GM19438 (cell line): ENCODE data around the gene LDLRAD3.
"Not testable (repeated sequence)": the region's sequence is repeated elsewhere in the genome, so short reads cannot be mapped to it uniquely, and the experiment has no call there.

Source experiments
- ATAC-seq: cut with Tn5 transposase; IDR thresholded peaks from one replicate; pipeline ENCODE4 v1.9.1; 2021; ENCODE audit warnings: low read depth; ENCODE audit not compliant: unreplicated experiment

LDLRAD3 gene

GRCh38 chr11:35943713-35944502, at the start of gene LDLRAD3:
TSS of gene LDLRAD3 (plus strand) at chr11:35944062. CDS start at chr11:35944099, 37 bp downstream.
- peak; percentile 71 for ATAC-seq

DNA sequence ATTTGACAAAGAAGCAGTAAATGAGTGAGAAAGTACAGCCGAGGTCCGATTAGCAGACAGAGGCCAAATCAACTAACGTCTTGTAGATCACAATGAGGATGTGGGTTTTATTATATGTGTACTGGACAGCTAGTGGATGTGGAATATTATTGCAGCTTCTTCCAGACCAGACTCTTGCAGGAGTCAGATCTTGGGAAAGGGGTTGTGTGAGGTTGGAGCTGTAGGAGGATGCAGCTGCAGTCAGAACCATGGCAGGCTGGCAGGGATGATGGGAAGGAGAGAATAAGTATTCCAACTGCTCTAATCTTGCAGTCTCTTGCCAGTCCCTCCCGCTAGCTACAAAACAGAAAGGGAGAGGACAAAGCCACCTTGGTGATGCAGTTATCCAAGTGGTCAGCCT, 46.8 kb upstream of the LDLRAD3 start:
- ATAC-seq, result no peak

- no peak for ATAC-seq
Measured at GRCh38 chr11:35902961-35903360, 40.9 kb upstream of the LDLRAD3 start.

DNA sequence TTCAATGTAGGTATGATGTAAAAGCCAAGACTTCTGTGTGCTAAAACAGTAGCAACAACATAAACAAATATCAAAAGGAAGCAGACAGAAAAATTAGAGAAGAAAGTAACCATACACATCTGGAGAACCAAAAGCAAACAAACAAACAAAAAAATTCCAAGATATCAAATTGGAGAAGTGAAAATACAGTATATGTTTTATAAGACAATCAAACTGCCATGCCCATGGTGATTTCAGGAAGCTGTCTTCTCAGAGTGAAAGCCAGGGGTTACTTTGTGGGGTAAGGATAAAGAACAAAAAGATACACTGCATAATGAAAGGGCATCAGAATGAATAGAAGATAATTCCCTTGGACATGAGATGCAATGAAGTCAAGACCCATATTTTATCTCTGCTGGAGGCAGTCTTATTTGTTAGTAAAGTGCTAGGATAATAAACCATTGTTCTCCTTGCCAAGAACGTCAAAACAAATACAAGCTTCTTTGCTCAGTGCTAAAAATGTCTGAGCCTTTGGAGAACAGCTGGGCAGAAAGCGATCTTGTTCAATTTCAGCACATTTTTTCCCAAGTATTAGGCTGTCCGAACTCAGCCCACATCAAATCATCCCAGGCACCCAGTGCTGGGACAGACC, 38.1 kb upstream of the LDLRAD3 start:
- no peak for ATAC-seq

DNA sequence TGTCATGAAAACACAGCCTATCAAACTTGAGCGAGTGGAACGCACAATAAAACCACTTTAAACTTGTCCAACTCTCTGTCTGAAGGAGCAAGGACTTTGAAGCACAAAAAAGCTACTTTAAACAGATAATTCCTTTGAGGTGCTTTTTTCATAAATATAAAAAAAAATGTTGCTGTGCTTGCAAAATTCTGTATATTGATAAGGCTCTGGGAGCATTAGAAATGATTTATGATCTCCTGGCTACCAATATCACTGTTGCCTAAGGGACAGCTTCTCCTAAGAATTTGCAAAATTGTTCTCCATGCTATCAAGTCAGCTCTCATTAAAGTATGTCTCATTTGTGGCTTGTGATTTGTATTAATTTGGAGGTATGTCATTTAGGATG, 37.6 kb upstream of the LDLRAD3 start:
- ATAC-seq, result no peak

DNA sequence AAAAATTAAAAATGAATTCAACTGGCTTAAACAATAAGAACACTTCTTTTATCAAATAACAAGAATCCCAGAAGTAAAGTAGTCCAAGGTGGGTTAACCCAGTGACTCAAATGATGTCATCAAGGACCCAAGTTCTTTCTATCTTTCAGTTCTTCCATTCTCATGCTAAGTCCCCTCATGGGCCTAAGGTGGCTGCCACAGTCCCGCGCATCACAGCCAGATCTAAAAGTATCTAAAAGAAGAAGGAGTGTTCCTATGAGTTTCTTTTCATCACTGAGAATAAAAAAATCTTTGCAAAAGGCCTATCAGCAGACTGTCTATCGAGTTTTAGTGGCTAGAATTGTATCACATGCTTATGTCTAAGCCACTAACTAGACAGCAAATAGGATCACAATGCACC, 37.2 kb upstream of the LDLRAD3 start:
- no peak for ATAC-seq

- ATAC-seq, result peak; percentile 73
Measured at GRCh38 chr11:35907648-35908431, 36.0 kb upstream of the LDLRAD3 start.

GRCh38 chr11:35908432-35908771, 35.5 kb upstream of the LDLRAD3 start:
- peak; percentile 10 for ATAC-seq

DNA sequence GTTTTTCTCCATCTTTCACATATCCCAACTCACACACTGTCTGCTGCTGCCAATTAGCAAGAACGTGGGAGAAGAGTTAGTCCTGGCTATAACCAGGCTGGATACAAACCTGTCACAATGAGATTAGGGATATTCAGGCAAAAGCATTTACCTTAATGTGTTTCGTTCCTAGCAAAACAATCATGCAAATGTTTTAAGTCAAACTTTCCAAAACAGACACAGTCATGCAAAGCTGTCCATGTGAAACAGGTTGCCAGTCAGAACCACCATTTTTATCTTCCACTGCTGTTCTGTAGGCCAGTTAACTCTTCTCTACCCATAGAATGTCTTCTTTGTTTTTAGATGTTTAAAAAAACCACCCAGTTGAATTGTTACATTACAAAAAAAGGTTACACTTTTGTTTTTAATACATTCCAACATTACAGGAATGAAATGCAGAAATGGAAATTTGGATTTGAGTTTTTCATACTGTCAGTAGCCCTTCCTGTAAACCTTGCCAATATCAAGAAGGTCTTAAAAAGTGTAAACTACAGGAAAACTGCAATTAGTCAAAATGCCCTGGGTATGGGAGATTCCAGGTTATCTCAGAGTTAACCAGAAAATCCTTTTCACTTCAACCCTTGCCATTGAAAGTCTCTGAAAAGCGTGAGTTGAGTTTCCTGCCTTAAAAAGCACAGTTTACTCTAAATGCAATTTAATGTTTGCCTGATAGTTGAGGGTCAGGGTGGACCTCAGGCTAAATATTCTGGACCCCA, 34.2 kb upstream of the LDLRAD3 start:
- no peak for ATAC-seq

DNA sequence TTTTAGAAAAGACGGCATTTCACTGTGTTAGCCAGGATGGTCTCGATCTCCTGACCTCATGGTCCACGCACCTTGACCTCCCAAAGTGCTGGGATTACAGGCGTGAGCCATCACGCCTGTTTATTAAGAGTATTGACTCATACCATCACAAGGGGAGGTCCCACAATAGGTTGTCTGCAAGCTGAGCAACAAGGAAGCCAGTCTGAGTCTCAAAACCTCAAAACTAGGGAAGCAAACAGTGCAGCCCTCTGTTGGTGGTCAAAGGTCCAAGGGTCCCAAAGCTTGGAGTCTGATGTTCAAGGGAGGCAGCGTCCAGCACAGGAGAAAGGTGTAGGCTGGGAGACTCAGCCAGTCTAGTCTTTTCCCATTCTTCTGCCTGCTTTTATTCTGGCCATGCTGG, 32.8 kb upstream of the LDLRAD3 start:
- no peak for ATAC-seq

DNA sequence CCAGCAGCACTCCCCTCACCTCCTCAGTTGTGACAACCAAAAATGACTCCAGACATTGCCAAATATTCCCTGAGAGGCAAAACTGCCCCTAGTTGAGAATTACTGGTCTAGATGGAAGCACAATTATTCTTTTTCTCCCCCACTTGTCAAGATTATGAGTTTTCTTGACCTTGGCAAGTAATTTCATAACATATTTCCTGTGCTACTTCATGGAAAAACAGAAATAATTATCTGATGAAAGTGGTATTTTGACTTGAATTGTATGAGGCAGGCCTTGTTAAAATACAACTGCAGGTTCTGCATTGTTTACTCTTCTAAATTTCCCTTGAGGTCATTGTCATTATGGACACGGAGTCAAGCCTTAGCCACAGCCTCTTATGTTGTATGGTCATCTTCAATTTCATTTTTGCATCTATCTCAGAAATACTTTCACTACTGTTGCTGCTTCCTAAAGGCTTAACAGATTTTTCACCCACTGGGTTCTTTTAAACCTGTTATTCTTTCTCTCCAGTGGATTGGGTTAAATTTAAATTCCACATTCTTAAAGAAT, 32.2 kb upstream of the LDLRAD3 start:
- ATAC-seq, result no peak

GRCh38 chr11:35912436-35912835, 31.4 kb upstream of the LDLRAD3 start:
- ATAC-seq, result not testable (repeated sequence)

- no peak for ATAC-seq
Measured at GRCh38 chr11:35912883-35913624, 30.8 kb upstream of the LDLRAD3 start.

DNA sequence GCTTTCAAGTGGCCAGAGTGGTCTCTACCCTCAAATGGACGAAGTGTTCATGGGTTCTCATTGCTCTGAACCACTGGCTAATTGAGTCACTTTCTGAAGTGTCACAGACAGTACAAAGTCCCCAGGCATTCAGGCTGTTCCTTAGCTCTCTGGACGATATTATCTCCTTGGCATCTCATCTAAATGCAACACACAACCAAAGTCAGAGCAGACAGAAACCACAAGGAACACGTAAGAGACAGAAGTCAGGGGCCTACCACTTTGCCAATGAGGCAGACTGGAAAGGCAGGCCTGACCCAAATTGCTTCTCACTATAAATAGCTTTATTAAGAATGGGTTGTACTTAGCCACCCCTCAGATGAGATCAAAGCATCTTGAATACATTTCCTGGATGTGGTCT, 29.0 kb upstream of the LDLRAD3 start:
- no peak for ATAC-seq

DNA sequence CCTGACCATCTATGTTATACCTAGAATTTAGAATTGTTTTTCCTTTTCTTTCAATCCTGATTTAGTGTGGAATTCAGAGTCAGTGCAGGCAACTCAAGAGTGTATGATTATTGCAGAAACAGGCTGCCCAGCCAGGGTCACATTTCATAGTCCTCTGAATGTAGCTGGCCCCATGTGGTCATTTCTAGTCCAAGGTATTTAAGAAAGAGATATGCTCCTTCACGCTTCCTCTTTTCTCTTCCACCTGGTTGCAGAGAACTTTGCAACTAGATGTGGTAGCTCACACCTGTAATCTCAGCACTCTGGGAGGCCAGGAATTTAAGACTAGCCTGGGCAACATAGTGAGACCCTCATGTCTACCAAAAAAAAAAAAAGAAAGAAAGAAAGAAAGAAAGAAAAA, 27.6 kb upstream of the LDLRAD3 start:
- ATAC-seq, result no peak

DNA sequence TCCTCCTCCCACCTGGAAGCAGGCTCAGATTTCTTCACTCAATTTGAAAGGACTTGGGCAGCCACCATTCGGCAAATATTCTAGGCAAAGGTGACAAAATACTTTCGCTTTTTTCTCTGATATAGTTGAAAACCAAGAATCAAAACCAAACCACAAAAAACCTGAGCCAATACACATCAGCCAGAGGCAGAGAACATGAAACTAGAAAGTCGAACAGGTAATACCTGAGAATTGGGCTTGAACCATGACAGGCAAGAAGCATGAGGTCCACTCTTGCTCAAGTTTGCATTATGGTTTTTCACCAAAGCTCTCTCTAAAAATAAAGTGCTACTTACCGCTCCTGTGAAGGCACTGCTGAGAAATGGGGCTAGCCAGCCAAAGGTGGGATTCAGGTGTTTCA, 26.2 kb upstream of the LDLRAD3 start:
- ATAC-seq, result no peak

- ATAC-seq, result no peak
Measured at GRCh38 chr11:35918716-35919115, 25.1 kb upstream of the LDLRAD3 start.

GRCh38 chr11:35919244-35919643, 24.6 kb upstream of the LDLRAD3 start:
- no peak for ATAC-seq

- no peak for ATAC-seq
Measured at GRCh38 chr11:35923452-35923851, 20.4 kb upstream of the LDLRAD3 start.

DNA sequence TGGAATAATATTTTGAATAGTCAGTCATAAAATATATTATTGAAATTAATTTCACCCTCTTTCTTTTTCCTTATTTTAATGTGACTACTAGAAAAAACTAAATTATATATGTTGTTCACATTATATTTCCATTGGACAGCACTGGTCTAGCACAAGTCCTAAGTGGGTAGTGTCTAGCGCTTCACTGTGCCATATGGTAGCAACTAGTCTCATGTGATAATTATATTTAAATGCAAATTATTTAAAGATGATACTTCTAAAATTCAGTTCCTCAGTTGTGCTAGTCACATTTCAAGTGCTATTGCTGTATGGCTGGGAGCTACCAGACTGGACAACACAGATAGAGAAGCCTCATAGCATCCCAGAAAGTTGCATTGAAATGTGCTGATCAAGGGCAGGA, 19.1 kb upstream of the LDLRAD3 start:
- ATAC-seq, result no peak
